Fibroblast of peridontal ligament (primary cell): Measurements from ENCODE around the gene CORO7.
"Not testable (repeated sequence)": the region's sequence is repeated elsewhere in the genome, so short reads cannot be mapped to it uniquely, and the experiment has no call there.

ENCODE experiments used
- DNase-seq: peaks from one replicate; pipeline ENCODE4 v3.0.0-alpha.2; 2010; ENCODE audit errors: extremely low read depth

Gene CORO7

DNA sequence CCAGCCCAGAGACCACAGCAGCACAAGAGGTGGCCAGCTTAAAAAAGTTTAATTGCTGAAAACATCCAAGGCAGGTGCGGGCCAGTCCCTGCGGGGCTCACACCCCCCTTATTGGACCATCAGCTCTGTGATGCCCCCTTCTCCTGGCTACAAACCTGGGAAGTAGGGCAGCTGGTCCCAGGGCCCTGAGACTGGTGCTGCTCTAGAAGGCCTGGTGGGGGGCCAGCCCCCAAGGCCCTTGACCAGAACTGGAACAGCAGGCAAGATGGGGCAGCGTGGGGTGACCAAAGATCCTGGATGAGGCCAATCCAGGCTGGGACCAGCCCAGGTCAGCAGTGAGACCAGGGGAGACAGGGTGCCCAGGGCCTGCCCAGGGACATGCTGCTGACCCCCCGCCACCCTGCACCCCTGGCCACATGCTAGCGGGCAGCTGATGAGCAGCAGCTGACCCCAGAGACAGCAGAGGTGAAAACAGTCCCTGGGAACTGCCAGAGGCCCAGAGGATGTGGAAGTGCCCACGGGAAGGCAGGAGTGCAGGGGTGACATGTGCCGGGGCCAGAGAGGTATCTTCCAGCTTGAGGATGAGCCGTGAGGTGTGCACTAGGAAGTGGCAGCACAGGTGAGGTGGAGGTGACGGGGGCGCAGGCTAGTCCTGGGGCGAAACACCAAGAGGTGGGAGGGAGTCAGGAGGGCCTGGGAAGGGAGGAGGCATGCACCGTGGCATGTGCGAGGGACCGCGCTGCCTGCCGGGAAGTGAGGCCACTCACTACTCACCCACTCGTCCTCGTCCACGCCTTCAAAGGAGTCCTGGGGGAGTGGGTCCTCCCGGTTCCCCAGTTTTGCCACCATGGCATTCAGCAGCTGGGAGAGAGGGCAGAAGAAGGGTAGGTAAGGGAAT lies 61.6 kb downstream of the CORO7 start:
- DNase-seq = no peak

DNA sequence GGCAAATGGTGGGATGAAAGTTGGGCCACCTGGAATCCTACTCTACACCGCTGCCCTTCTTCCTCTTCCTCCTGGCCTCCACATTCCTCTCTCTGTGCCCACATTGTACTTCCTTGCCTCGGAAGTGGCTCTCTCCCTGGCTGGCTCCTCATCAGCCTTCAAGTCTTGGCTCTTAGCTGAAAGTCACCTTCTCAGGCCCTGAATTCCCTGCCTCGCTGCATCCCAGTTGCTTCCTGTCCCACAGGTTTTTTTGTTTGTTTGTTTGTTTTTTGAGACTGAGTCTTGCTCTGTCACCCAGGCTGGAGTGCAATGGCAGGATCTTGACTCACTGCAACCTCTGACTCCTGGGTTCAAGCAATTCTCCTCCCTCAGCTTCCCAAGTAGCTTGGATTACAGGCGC lies 62.7 kb downstream of the CORO7 start:
- DNase-seq = no peak

DNA sequence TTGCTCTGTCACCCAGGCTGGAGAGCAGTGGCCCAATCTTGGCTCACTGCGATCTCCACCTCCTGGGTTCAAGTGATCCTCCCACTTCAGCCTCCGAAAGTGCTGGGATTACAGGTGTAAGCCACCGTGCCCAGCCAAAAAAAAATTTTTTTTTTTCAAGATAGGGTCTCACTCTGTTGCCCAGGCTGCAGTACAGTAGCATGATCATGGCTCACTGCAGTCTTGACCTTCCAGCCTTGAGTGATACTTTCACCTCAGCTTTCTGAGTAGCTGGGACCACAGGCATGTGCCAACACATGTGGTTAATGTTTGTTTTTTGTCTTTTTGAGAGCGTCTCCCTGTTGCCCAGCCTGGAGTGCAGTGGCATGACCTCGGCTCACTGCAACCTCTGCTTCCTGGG lies 63.6 kb downstream of the CORO7 start:
- DNase-seq = no peak

DNA sequence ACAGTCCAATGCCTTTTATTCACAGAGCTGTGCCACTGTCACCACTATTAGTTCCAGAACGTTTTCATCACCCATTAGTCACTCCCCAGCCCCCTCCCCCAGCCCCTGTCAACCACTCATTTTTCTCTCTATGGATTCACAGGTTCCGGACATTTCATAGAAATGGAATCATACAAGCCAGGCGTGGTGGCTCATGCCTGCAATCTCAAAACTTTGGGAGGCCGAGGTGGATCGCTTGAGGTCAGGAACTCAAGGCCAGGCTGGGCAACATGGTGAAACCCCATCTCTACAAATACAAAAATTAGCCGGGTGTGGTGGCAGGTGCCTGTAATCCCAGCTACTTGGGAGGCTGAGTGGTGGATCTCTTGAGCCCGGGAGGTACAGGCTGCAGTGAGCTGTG lies 64.5 kb downstream of the CORO7 start:
- no peak for DNase-seq

DNA sequence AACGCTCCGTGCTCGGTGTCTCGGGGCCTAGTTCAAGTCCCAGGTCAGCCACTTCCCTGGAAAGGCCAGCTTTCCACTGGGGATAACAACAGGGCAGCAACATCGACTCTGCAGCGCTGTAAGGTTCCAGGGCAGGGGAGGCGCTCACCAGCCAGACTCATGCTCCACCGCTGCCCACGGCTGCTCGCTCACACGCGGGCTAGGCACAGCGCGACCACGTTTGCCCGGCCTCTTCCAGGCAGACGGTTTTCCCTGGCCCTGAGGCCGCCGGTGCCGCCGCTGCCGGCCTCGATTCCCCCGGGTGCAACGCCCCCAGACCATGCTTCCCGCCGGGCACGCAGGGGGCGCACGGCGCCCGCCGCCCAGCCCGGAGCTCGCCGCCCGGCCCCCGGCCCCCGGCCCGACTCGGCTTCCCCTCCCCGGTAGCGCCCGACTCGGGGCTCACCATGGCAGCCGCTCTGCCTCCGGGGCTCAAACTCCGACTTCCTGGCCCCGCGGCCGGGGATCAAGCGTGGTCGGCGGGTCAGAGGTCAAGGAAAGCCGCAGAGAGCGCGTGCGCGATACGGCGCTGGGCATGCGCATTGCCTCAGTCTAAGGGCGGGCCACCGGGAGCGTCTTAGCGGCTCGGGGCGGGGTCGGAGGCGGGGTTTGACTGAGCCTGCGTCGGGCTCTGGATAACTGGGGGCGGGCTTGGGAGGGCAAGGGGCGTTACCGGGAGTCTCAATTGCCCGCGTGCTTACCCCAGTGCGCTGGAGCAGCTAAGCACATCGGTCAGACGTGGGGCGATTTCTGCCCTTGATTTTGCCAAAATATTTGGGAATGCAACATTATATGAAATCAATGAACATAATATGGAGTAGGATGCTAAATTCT lies 65.4 kb downstream of the CORO7 start, which contains the start of gene PAM16:
TSS of gene PAM16 (minus strand) at position 535 of the 873 bp plus-strand sequence. CDS start at position 448, 87 bp downstream.
- peak; percentile 90 for DNase-seq

DNA sequence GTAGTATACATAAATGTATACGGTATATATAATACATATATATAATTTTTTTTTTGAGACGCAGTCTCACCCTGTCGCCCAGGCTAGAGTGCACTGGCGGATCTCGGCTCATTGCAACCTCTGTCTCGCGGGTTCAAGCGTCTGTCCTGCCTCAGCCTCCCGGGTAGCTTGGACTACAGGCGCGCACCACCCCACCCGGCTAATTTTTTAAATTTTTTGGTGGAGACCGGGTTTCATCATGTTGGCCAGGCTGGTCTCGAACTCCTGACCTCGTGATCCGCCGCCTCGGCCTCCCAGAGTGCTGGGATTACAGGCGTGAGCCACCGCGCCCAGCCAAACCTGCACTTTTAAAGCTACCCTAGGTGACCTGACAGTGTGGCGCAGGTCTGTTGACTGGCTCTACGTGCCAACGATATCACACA lies 66.0 kb downstream of the CORO7 start:
- DNase-seq = no peak

DNA sequence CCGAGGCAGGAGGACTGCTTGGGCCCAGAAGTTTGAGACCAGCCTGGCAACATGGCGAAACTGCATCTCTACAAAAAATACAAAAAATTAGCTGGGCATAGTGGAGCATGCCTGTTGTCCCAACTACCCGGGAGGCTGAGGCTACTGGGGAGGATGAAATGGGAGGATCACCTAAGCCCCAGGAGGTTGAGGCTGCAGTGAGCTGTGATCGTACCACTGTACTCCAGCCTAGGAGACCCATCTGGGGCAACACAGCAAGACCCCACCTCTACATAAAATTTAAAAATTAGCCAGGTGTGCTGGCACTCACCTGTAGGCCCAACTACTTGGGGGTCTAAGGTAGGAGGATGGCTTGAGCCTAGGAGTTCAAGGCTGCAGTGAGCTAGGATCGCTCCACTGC lies 67.1 kb downstream of the CORO7 start:
- no peak for DNase-seq

DNA sequence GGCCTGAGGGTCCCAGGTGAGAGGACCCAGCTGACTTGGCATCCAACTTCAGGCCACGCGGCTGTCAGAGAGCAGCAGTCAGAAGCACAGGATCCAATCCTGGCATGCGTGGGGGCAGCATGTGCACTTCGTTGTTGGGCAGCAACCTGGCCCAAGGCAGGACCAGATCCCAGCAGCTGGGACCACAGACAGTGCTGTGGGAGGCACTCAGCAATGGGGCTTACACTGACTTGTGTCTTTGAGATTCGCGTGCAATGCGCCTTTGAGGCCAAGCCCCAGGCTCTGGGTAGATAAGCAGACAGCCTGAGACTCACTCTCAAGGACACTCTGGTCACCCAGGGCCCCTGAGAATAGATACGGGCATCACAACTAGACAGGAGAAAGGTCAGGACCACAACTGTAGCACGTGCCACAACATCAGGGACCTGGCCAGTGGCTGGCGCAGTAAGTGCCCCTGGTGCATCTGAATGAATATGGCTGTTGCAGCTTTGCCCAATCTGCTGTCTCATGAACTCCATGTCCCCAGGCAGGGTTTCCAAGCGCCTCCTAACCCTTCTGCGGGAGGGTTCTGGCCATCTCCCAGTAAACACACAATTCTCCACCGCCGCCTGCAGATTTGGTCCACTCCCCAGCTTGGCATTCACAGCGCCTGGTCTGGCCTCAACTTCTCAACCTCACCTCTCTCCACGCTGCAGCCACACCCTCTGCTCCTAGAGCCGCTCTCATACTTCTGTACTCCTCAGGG lies 68.5 kb downstream of the CORO7 start:
- DNase-seq = no peak

DNA sequence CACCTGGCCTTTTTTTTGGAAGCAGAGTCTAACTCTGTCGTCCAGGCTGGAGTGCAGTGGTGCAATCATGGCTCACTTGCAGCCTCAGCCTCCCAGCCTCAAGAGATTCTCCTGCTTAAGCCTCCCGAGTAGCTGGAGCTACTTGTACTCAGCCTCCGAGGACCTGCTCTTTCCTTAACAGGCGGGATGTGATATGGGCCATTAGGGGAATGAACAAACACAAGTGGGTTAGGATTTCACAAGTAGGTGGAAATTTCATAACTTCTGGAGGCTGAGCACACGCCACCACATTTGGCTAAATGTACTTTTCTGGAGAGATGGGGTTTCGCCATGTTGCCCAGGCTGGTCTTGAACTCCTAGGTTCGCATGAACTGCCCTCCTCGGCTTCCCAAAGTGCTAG lies 69.4 kb downstream of the CORO7 start:
- peak; percentile 47 for DNase-seq

DNA sequence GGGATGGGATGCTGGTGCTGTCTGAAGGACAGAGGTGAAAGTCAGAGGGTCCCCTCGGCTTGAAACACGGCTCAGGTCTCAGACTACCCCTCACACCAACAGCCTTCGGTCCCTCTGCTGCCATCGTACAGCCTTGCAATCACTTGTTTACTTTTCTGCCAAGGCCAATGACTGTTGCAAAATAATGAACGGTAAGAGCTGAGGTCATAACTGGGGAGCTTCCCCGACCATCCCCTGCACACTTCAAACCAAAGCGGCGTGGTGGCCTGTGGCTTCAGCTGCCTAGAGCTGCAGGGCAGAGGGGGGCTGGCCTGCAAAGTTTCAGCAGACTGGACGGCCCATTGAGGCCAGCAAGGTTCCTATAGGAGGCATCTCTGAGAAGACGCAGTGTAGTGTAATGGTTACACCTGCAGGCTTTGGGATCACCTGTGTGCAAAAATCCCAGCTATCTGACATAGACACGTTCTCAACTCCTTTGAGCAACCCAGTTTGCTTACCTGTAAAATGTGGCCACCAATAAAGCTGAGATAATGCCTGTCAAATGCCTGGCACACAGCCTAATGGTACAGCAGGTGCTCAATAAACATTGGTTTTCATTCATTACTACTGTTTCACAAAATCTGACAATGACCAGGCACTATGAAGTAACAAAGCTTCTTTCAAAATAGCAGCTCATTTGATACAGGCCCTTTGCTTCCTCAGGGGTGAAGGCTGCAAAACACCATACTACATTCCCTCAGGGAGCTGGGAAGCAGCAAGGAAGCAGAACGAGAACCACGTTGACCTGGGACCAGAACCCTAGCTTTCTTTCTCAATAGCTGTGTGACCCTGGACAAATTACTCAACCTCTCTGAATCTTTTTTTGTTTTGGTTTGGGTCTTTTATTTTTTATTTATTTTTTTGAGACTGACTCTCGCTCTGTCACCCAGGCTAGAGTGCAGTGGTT lies 70.3 kb downstream of the CORO7 start:
- no peak for DNase-seq

DNA sequence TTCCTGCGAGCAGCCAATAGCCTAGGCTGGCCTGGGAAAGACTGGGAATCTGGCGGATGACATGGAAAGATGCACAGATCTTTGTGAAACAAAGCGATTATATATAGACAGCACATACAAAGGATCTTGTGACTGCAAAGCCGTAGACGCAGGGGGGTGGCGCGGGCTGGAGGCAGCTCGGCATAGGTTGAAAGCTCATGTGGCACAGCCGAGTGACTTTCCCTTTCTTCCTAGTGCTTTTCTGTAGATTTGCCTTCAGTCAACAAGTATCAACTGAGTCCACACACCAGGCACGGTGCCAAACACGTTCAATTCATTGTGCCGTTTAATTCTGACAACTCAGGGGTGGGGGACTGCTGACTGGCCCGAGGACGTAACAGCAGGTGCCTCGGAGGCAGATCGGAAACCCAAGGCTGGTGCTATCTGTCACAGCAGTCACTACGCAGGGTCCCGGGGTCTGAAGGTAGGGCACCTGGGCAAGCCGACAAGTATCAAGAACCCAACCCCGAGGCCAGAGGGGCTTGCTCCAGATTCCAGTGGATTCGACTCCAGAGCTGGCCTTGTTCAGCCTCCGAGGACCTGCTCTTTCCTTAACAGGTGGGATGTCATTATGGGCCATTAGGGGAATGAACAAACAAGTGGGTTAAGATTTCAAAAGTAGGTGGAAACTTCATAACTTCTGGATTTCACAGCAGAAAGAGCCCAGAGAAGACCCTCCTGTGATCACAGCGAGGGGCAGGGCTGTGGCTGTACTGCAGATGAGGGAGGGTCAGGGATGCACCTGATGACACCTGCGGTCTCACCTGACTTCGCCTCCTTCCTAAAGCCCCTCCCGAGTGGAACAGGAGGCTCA lies 71.2 kb downstream of the CORO7 start:
- peak; percentile 17 for DNase-seq

DNA sequence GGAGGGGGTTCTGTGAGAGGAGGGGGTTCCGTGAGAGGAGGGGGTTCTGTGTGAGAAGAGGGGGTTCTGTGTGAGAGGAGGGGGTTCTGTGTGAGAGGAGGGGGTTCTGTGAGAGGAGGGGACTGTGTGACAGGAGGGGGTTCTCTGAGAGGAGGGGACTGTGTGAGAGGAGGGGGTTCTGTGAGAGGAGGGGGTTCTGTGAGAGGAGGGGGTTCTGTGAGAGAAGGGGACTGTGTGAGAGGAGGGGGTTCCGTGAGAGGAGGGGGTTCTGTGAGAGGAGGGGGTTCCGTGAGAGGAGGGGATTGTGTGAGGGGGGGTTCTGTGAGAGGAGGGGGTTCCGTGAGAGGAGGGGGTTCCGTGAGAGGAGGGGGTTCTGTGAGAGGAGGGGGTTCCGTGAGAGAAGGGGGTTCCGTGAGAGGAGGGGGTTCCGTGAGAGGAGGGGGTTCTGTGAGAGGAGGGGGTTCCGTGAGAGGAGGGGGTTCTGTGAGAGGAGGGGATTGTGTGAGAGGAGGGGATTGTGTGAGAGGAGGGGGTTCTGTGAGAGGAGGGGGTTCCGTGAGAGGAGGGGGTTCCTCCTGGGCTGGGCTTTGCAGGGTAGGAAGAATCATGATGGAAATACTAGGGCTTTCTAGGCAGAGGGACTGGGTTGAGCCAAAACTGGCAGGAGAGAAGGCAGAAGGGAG lies 72.0 kb downstream of the CORO7 start:
- not testable (repeated sequence) for DNase-seq

DNA sequence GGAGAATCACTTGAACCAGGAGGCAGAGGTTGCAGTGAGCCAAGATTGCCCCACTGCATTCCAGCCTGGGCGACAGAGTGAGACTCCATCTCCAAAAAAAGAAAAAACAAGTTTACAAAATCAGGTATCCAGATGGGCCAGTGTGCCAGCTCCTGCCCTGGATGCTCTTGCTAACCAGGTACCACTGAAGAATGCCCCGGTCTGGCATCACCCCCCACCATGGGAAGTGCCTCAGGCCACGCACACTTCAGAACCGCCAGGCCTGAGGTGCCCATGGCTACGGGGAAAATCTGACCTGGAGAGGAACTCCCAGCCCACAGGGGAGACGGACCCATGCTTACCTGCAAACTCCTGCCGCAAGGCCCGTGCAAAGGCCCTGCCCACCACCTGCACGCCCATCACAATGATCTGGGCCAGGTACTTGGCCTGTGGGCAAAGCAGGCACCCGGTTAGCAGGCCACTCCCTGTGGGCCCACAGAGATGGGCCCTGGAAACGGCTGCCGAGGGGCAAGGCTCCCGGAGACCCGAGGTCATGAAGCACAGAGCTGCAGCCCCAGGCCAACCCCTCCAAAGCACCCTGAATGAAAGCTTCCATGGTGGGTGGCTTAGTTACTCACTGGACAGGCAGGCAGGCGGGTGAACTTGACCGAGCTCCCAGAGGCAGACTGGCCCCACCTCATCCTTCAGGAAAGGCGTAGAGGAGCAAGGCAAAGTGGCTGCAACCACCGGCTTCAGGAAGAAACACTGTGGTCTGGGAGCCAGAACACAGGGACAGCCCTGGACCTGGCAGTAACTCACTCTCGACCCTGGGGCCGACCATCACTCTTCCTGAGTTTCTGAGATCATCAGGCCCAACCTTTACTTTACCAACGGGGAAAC lies 73.3 kb downstream of the CORO7 start:
- DNase-seq = no peak

DNA sequence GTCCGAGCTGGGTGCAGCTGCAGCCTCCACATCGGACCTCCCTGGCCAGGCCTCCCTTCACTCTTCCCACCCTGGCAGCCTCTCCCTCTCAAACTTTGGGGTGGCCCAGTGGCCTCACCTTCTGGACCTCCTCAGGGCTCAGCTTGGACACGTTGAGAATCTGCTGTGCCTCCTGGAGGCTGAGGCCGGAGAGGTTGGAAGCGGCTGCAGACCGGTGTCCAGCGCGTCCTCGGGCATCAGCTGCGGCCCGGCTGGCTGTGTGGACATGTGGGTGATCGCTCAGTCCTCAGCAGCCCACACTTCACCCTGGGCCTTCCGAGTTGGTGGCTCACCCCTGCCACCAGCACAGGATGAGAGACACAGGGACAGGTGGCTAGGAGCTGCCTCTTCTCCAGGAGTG lies 75.1 kb downstream of the CORO7 start:
- no peak for DNase-seq

DNA sequence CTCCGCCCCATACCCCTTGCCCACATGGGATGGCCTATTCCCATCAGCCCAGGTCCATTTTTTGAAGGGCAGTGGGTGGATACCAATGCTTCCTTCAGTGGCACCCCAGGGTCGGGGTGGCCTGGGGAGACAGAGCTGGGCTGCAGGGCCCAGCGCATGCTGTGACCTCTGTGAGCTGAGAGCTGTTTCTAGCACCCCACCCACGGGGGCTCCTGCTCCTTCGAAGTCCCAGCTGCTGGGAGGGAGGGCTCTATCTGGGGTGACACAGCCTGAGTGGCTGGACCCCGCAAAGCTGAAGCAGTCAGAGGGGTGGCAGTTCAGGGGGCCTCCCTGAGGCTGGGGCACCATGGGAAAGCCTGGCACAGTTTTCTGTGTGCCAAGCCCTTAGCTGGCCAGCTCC lies 76.0 kb downstream of the CORO7 start:
- no peak for DNase-seq

DNA sequence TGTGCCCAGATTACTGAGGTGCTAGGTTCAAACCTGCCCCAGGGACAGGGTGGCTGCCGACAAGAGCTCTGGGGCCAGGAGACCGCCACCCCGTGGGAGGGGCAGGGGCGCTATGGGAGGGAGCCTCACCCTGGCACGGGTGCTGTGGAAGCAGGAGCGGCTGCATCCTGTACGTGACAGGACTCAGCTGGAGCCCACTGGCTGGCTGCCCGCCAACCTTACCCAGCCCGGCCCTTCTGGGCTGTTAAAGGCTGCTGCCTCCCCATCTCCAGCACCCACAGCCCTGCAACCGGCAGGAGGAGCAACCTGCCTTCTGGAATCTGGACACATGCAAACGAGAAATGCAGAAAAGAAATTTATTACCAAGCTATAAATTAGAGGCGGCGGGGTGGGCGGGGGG lies 76.5 kb downstream of the CORO7 start:
- DNase-seq = no peak

DNA sequence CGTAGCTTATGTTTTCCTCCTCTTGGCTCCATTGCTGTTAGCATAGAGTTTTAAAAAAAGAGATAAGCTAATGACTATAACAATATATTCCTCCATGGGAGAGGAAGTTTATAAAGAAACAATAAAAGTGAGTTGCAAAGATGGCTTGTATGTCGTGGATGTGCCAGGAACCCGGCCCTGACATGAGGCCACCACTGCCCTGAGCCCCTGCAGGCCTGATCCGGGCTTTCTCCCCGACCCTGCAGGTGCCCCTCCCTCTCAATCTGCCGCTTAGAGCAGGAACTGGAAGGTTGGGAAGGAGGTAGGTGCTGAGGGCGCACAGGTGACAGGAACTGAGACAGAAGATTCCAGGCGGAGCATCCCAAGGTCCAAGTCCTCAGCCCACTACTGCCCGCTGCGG lies 76.9 kb downstream of the CORO7 start:
- DNase-seq = no peak

DNA sequence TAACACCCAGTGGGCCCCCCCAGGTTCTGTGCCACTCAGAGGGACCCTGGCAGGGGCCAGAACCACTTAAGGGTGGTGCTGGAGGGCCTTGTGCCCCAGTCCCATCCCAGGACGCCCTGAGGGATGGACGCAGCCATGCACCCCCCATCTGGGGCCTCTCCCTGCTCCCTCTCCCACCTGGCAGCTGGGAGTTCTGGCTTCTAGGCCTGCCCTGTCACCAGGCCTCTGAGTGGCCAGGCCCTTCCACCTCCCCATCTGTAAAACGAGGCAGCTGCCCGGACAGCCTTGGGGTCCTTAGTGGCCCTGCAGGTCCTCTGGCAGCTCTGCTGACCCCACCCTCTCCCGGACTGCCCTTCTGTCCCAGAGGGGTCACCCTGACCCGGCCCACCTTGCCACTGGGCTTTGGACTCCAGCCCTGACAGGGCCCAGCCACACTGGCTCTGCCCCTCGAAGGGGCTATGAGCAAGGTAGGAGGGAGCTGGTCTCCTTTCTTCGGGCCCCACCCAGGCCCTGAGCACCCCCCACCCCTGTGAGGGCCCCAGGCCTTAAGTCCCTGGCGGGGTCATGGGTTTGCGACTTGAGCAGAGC lies 77.6 kb downstream of the CORO7 start:
- no peak for DNase-seq
